GM12878 (cell line): ENCODE results near the gene HMCES. TPM values are rescaled to one million over a fixed set of nuclear protein-coding genes. Genes with fewer than 3 reads are reported as not detected.

Source experiments
- ATAC-seq: fragments of 200-7000 bp; cut with Tn5 transposase; 3 replicates; pipeline ENCODE4 v1.9.1; 2020; ENCODE audit warnings: mild to moderate bottlenecking, moderate library complexity
- BruUV-seq: library from RNA; stranded (reverse); fragments of 400-500 nt; replicated peaks from 2 replicates; lab custom pipeline; 2021; lab: Mats Ljungman, UMichigan
- CTCF ChIA-PET: fragments of 300-600 bp; sonication (Branson Sonifier 250); formaldehyde crosslinking; extraction: SDS; loops from one replicate; lab custom pipeline; 2021; ENCODE audit warnings: inconsistent platforms; lab: Yijun Ruan, JAX
- POLR2A ChIA-PET: fragments of 350-600 bp; formaldehyde crosslinking; extraction: SDS; loops from one replicate; lab custom pipeline; 2021; ENCODE audit warnings: inconsistent platforms; lab: Charles Lee
- RAD21 ChIA-PET: fragments of 300-600 bp; sonication (Branson Sonifier 250); formaldehyde crosslinking; loops from one replicate; lab custom pipeline; 2023; ENCODE audit warnings: antibody characterized with exemption; ENCODE audit not compliant: unreplicated experiment; lab: Charles Lee
- SMC1A ChIA-PET: fragments of 300-600 bp; sonication (Branson Sonifier 250); formaldehyde crosslinking; loops from one replicate; lab custom pipeline; 2023; ENCODE audit not compliant: unreplicated experiment, uncharacterized antibody; lab: Charles Lee
- DNase-seq: peaks from one replicate; pipeline ENCODE4 v3.0.0-alpha.2; 2011; ENCODE audit warnings: low read depth, low spot score
- FAIRE-seq: peaks from 3 replicates; lab custom pipeline; 2011; peaks lifted over from hg19 to GRCh38; lab: Jason Lieb, UNC
- H2AFZ ChIP-seq: 2 replicates; pipeline ENCODE4 v1.6.0; 2011; ENCODE audit warnings: low read depth, low read length, control low read depth; ENCODE audit not compliant: control insufficient read depth
- H3K27ac ChIP-seq: 2 replicates; pipeline ENCODE4 v1.5.1; 2011; ENCODE audit warnings: control low read depth; ENCODE audit not compliant: control insufficient read depth, insufficient read depth
- H3K27me3 ChIP-seq, 2 experiments: replicated peaks in 1 of 2; 2 replicates each; pipeline versions ENCODE4 v1.6.0 to v1.6.1; 2011; ENCODE audit warnings: low read length in 1 of 2; ENCODE audit not compliant: control insufficient read depth in 2 of 2, insufficient read depth in 2 of 2
- H3K36me3 ChIP-seq, 2 experiments: 2 replicates each; pipeline ENCODE4 v1.5.1; 2011; ENCODE audit warnings: low read length in 1 of 2; ENCODE audit not compliant: control insufficient read depth in 2 of 2, insufficient read depth in 2 of 2
- H3K4me1 ChIP-seq: 2 replicates; pipeline ENCODE4 v1.6.1; 2011; ENCODE audit warnings: mild to moderate bottlenecking, low read length, moderate library complexity, mixed read lengths; ENCODE audit not compliant: control insufficient read depth, insufficient read depth
- H3K4me2 ChIP-seq: 2 replicates; pipeline ENCODE4 v1.6.0; 2011; ENCODE audit warnings: control low read depth; ENCODE audit not compliant: control insufficient read depth, insufficient read depth
- H3K4me3 ChIP-seq: fragments of 200-600 bp; sonication (generic); 2 replicates; pipeline ENCODE4 v1.5.1; 2016
- H3K79me2 ChIP-seq: 2 replicates; pipeline ENCODE4 v1.6.0; 2011; ENCODE audit warnings: low read length; ENCODE audit not compliant: control insufficient read depth, insufficient read depth
- H3K9ac ChIP-seq: 2 replicates; pipeline ENCODE4 v1.8.0; 2011; ENCODE audit warnings: low read length, control low read depth, mixed read lengths; ENCODE audit not compliant: control insufficient read depth, insufficient read depth
- H3K9me3 ChIP-seq: replicated peaks from 3 replicates; pipeline ENCODE4 v1.5.1; 2011; ENCODE audit warnings: mild to moderate bottlenecking, low read length; ENCODE audit not compliant: control insufficient read depth, insufficient read depth
- H4K20me1 ChIP-seq: 2 replicates; pipeline ENCODE4 v1.6.0; 2011; ENCODE audit not compliant: control insufficient read depth, insufficient read depth
- BHLHE40 ChIP-seq, 2 experiments: fragments of 450-650 bp in 1 of 2; IDR thresholded peaks; 2 replicates each; pipeline ENCODE4 v1.6.1; 2011 to 2017; ENCODE audit warnings: low read depth in 2 of 2, borderline replicate concordance in 1 of 2, improper control_type of control experiment in 1 of 2, low read length in 1 of 2, mild to moderate bottlenecking in 1 of 2
- CHD4 ChIP-seq: fragments of 200-600 bp; sonication (generic); IDR thresholded peaks from 2 replicates; pipeline ENCODE4 v1.6.1; 2016; ENCODE audit warnings: mild to moderate bottlenecking
- CTCF ChIP-seq, 3 experiments: IDR thresholded peaks in 2 of 3; conservative IDR thresholded peaks in 1 of 3; 2 replicates each; pipeline ENCODE4 v1.5.1; 2011; ENCODE audit warnings: low read depth in 3 of 3, low read length in 3 of 3, mild to moderate bottlenecking in 3 of 3, control low read depth in 2 of 3, moderate library complexity in 2 of 3, inconsistent platforms in 1 of 3, mixed read lengths in 1 of 3; ENCODE audit not compliant: control insufficient read depth in 2 of 3, insufficient read depth in 1 of 3; ENCODE audit errors: extremely low read depth in 1 of 3
- HDAC6 ChIP-seq: fragments of 200-600 bp; sonication (generic); IDR thresholded peaks from one replicate; pipeline ENCODE4 v1.8.0; 2017; ENCODE audit warnings: antibody characterized with exemption; ENCODE audit not compliant: unreplicated experiment
- MTA3 ChIP-seq: IDR thresholded peaks from 2 replicates; pipeline ENCODE4 v1.6.1; 2012; ENCODE audit warnings: low read length, inconsistent platforms, borderline replicate concordance
- RAD21 ChIP-seq: IDR thresholded peaks from 2 replicates; pipeline ENCODE4 v1.6.1; 2011; ENCODE audit warnings: mild to moderate bottlenecking, low read depth, low read length, moderate library complexity; ENCODE audit not compliant: insufficient read depth
- RELB ChIP-seq: fragments of 450-650 bp; IDR thresholded peaks from 2 replicates; pipeline ENCODE4 v1.6.1; 2017; ENCODE audit warnings: low read depth, mild to moderate bottlenecking, moderate library complexity
- SMC3 ChIP-seq: IDR thresholded peaks from 2 replicates; pipeline ENCODE4 v1.6.1; 2011; ENCODE audit warnings: low read length, improper control_type of control experiment, borderline replicate concordance
- SPI1 ChIP-seq: IDR thresholded peaks from 2 replicates; pipeline ENCODE4 v1.6.1; 2011; ENCODE audit warnings: low read depth, mild to moderate bottlenecking, low read length, moderate library complexity, borderline replicate concordance; ENCODE audit not compliant: insufficient read depth
- TAF1 ChIP-seq: IDR thresholded peaks from 2 replicates; pipeline ENCODE4 v1.6.1; 2011; ENCODE audit warnings: mild to moderate bottlenecking, low read depth, low read length, borderline replicate concordance
- WGBS: methylation state at CpG from one replicate; pipeline ENCODE4 v1.1.6; 2016; ENCODE audit warnings: low lambda C conversion rate; ENCODE audit not compliant: insufficient replicate concordance, insufficient coverage; ENCODE audit errors: missing lambda C conversion rate; 5-methylcytosine and 5-hydroxymethylcytosine counted together
- in situ Hi-C: fragments of 300-500 bp; cut with MboI; formaldehyde crosslinking; loops from 9 replicates; pipeline ENCODE4 v1.14.3; 2018; ENCODE audit warnings: mixed read lengths
- intact Hi-C: fragments of 100-400 bp; cut with micrococcal nuclease; formaldehyde crosslinking; loops from one replicate; pipeline ENCODE4 v1.14.2; 2022; ENCODE audit not compliant: unreplicated experiment
- polyA plus RNA-seq, 11 experiments: library from polyadenylated mRNA; depleted of rRNA in 4 of 11; unstranded in 6 of 11; stranded (reverse) in 5 of 11; fragments of >200 nt; fragmentation: Nextera tagmentation in 4 of 11; fragmentation: Illumina TruSeq in 1 of 11; extraction: Ambion mirVana in 4 of 11; extraction: Trizol in 1 of 11; gene quantifications; 1 replicate in 1 of 11; 2 replicates in 10 of 11; pipeline versions ENCODE4 v1.2.1 to v1.2.3, GENCODE V29; 2011 to 2016; ENCODE audit warnings: inconsistent platforms in 2 of 11, missing spikeins in 2 of 11, low read depth in 1 of 11
- total RNA-seq, 4 experiments: library from RNA; depleted of rRNA in 3 of 4; stranded (reverse); fragments of >200 nt in 3 of 4; fragmentation: Illumina TruSeq in 1 of 4; extraction: Trizol in 1 of 4; gene quantifications; 2 replicates each; pipeline versions ENCODE4 v1.2.1 to v1.2.3, GENCODE V29; 2013 to 2021

The HMCES gene
- total and polyA plus RNA-seq, 10 of the 15 experiments (the other 5 are each of a cell fraction or from before 2014, with no cell fraction given): 12.4 to 49.8 (median 27.0) TPM

DNA sequence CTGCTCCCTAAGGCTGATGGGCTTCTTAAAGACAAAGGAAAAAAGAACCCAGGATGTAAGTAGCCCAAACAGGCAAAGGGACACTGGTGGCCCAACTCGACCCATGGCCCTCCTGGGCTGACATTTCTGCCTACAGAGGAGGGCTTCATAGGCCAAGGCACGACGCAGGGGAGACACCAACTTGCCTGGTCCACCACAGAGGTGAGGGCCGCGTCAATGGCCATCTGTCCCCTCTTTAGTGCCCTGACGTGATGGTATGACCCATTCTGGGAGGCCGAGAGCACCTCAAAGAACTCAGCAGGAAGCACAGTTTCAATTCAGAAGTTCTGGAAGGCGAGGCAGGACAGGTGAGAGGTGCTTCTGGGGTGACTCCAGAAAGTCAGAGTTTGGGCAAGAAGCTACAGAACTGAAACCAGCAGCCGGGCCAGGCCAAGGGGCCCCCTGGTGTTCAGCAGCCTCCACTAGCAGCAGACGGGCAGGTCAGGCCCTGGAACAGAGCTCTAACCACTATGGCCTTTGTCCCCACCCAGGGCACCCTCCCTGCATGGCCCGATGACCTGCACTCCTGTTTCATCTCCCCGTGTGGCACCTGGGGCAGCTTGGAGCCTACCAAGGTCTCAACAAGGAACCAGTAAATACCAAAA lies 45.1 kb downstream of the HMCES start:
- no peak overlapping the region for H3K9ac ChIP-seq

More for the DNA sequence above, 45.1 kb downstream of the HMCES start:
- RAD21 ChIA-PET: interaction anchor here (0.7 to 0.8 kb wide), 4 partner anchors 77 to 352 kb away, joined by 3 to 5 read pairs (median 4); no protein-coding TSS in a partner anchor
- TF ChIP-seq SPI1 (peak; percentile 21; the same call in 1 of the 2 replicates), RAD21 (peak; percentile 33), MTA3 (no peak), RELB (no peak), TAF1 (no peak), HDAC6 (no peak), BHLHE40 (IDR thresholded peaks at IDR 0.05; ENCODE audit: borderline replicate concordance in 1 of 2, low read depth in 2 of 2, low read length in 1 of 2) (no peak), CHD4 (no peak), CTCF (IDR thresholded peaks at IDR 0.05 in 2 of 3, conservative IDR thresholded peaks at IDR 0.05 in 1 of 3; ENCODE audit: control insufficient read depth in 2 of 3, extremely low read depth in 1 of 3, insufficient read depth in 1 of 3, low read depth in 3 of 3, low read length in 3 of 3) (peak; percentile 39 to 64 (median 45)), SMC3 (peak; percentile 27; the same call in 1 of the 2 replicates)
- in situ Hi-C loops: no loop called here
- ATAC-seq (peak; percentile 81), DNase-seq (no peak), FAIRE-seq (peak; percentile 65)
- Histone ChIP-seq H3K36me3 (no peaks in the 10 kb centered on the region), H3K4me2 (no peak overlapping the region), H3K79me2 (no peaks in the 10 kb centered on the region), H3K27ac (no peak overlapping the region), H3K27me3 (peaks cover 0 to 3% of the 10 kb centered on the region in 2 experiments; a peak in 2 of 4 replicates), H3K4me1 (peaks cover 4% of the 10 kb centered on the region; the same call in 1 of the 2 replicates), H2AFZ (no peak overlapping the region), H3K4me3 (no peak overlapping the region), H4K20me1 (no peaks in the 10 kb centered on the region), H3K9me3 (no peaks in the 10 kb centered on the region)
- SMC1A ChIA-PET: interaction anchor here (0.6 to 1.4 kb wide), 5 partner anchors 11 to 353 kb away, joined by 3 to 4 read pairs (median 3); no protein-coding TSS in a partner anchor
- POLR2A ChIA-PET: no interaction called here
- BruUV-seq: no TSS peak
- intact Hi-C loops: no loop called here
- WGBS: 30% methylated on average over 12 of the region's 12 CpGs
- CTCF ChIA-PET: interaction anchor here (0.7 to 1.9 kb wide), 8 partner anchors 10 to 353 kb away, joined by 3 to 11 read pairs (median 4); no protein-coding TSS in a partner anchor
